Astrocyte (in vitro differentiated cells and primary cell): Measurements from ENCODE around the gene LIMS1. TPM values are rescaled to one million over a fixed set of nuclear protein-coding genes. Genes with fewer than 3 reads are reported as not detected.

Experiments
- DNase-seq: peaks from one replicate; pipeline ENCODE4 v3.0.0-alpha.2; 2010; ENCODE audit warnings: low read depth
- FAIRE-seq: peaks from 2 replicates; lab custom pipeline; 2011; peaks lifted over from hg19 to GRCh38; lab: Jason Lieb, UNC
- H2AFZ ChIP-seq: 2 replicates; pipeline ENCODE4 v1.6.0; 2012; ENCODE audit warnings: low read depth, low read length, inconsistent platforms
- H3K27ac ChIP-seq: 2 replicates; pipeline ENCODE4 v1.5.1; 2011; ENCODE audit warnings: low read depth, low read length, inconsistent platforms
- H3K27me3 ChIP-seq: 2 replicates; pipeline ENCODE4 v1.6.0; 2011; ENCODE audit warnings: low read length, inconsistent platforms; ENCODE audit not compliant: insufficient read depth
- H3K36me3 ChIP-seq: 2 replicates; pipeline ENCODE4 v1.5.1; 2011; ENCODE audit warnings: low read length, inconsistent platforms; ENCODE audit not compliant: insufficient read depth
- H3K4me1 ChIP-seq: 2 replicates; pipeline ENCODE4 v1.5.1; 2011; ENCODE audit warnings: low read length, inconsistent platforms; ENCODE audit not compliant: insufficient read depth
- H3K4me2 ChIP-seq: 2 replicates; pipeline ENCODE4 v1.6.0; 2012; ENCODE audit warnings: low read length, inconsistent platforms
- H3K4me3 ChIP-seq: 2 replicates; pipeline ENCODE4 v1.5.1; 2011; ENCODE audit warnings: low read depth, mild to moderate bottlenecking, low read length, inconsistent platforms; ENCODE audit not compliant: insufficient read depth
- H3K79me2 ChIP-seq: 2 replicates; pipeline ENCODE4 v1.6.0; 2012; ENCODE audit warnings: mild to moderate bottlenecking, low read length, inconsistent platforms; ENCODE audit not compliant: insufficient read depth
- H3K9ac ChIP-seq: 2 replicates; pipeline ENCODE4 v1.6.0; 2012; ENCODE audit warnings: mild to moderate bottlenecking, low read length, inconsistent platforms
- H3K9me3 ChIP-seq: 2 replicates; pipeline ENCODE4 v1.5.1; 2012; ENCODE audit warnings: low read depth, mild to moderate bottlenecking, low read length, inconsistent platforms; ENCODE audit not compliant: insufficient read depth
- H4K20me1 ChIP-seq: 2 replicates; pipeline ENCODE4 v1.6.0; 2012; ENCODE audit warnings: low read length, inconsistent platforms; ENCODE audit not compliant: insufficient read depth
- H3K27ac Mint-ChIP-seq: one replicate; pipeline ENCODE4 v1.8.0; 2021; ENCODE audit warnings: mild to moderate bottlenecking, mixed read lengths; ENCODE audit not compliant: unreplicated experiment
- H3K27me3 Mint-ChIP-seq: one replicate; pipeline ENCODE4 v1.8.0; 2021; ENCODE audit warnings: low read depth, mixed read lengths; ENCODE audit not compliant: unreplicated experiment
- H3K36me3 Mint-ChIP-seq: one replicate; pipeline ENCODE4 v1.8.0; 2021; ENCODE audit warnings: low read depth, mixed read lengths; ENCODE audit not compliant: unreplicated experiment
- H3K4me1 Mint-ChIP-seq: one replicate; pipeline ENCODE4 v1.8.0; 2021; ENCODE audit warnings: low read depth, mixed read lengths; ENCODE audit not compliant: unreplicated experiment
- H3K4me3 Mint-ChIP-seq: one replicate; pipeline ENCODE4 v1.8.0; 2021; ENCODE audit warnings: mild to moderate bottlenecking, moderate library complexity, mixed read lengths; ENCODE audit not compliant: unreplicated experiment
- H3K9me3 Mint-ChIP-seq: one replicate; pipeline ENCODE4 v1.8.0; 2021; ENCODE audit warnings: mild to moderate bottlenecking, mixed read lengths; ENCODE audit not compliant: unreplicated experiment
- EZH2 ChIP-seq: IDR thresholded peaks from 2 replicates; pipeline ENCODE4 v1.6.1; 2012; ENCODE audit warnings: mild to moderate bottlenecking, low read length, inconsistent platforms; ENCODE audit not compliant: insufficient read depth
- total RNA-seq: library from RNA; stranded (reverse); gene quantifications from 2 replicates; pipeline ENCODE4 v1.2.1, GENCODE V29; 2021
- TF ChIP-seq, protein P1 (sequence below): IDR thresholded peaks from 2 replicates; pipeline ENCODE4 v1.5.1; 2011; ENCODE audit warnings: low read depth, mild to moderate bottlenecking, inconsistent platforms, low read length, moderate library complexity; ENCODE audit not compliant: insufficient read depth

Gene LIMS1
- total RNA-seq, 1 donor from 2014 or later: 205 TPM

DNA sequence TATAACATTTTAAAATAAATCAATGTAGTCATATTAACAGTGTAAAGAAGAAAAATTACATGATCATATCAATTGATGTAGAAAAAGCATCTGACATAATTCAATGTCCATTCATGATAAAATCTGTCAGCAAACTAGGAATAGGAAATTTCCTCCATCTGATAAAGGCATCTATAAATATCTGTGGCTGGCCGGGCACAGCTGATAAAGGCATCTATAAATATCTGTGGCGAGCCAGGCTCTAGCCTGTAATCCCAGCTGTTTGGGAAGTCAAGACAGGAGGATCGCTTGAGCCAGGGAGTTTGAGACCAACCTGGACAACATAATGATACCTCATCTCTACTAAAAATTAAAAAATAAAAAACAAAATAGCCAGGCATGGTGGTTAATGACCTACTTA lies 166.9 kb downstream of the LIMS1 start:
- Histone ChIP-seq H3K9me3 (no peaks in the 10 kb centered on the region), H3K9ac (no peak overlapping the region), H3K27me3 (no peaks in the 10 kb centered on the region), H3K27ac (no peak overlapping the region), H3K79me2 (no peaks in the 10 kb centered on the region), H2AFZ (no peak overlapping the region), H3K4me2 (no peak overlapping the region), H3K4me3 (no peak overlapping the region), H4K20me1 (no peaks in the 10 kb centered on the region), H3K4me1 (no peaks in the 10 kb centered on the region), H3K36me3 (no peaks in the 10 kb centered on the region)
- Mint-ChIP-seq H3K27ac (no peak overlapping the region), H3K36me3 (peaks cover 18% of the 10 kb centered on the region), H3K27me3 (no peaks in the 10 kb centered on the region), H3K9me3 (no peaks in the 10 kb centered on the region), H3K4me1 (no peaks in the 10 kb centered on the region), H3K4me3 (no peak overlapping the region)
- TF ChIP-seq, protein P1, sequence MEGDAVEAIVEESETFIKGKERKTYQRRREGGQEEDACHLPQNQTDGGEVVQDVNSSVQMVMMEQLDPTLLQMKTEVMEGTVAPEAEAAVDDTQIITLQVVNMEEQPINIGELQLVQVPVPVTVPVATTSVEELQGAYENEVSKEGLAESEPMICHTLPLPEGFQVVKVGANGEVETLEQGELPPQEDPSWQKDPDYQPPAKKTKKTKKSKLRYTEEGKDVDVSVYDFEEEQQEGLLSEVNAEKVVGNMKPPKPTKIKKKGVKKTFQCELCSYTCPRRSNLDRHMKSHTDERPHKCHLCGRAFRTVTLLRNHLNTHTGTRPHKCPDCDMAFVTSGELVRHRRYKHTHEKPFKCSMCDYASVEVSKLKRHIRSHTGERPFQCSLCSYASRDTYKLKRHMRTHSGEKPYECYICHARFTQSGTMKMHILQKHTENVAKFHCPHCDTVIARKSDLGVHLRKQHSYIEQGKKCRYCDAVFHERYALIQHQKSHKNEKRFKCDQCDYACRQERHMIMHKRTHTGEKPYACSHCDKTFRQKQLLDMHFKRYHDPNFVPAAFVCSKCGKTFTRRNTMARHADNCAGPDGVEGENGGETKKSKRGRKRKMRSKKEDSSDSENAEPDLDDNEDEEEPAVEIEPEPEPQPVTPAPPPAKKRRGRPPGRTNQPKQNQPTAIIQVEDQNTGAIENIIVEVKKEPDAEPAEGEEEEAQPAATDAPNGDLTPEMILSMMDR: no peak
- TF ChIP-seq EZH2: no peak
- DNase-seq (no peak), FAIRE-seq (no peak)

DNA sequence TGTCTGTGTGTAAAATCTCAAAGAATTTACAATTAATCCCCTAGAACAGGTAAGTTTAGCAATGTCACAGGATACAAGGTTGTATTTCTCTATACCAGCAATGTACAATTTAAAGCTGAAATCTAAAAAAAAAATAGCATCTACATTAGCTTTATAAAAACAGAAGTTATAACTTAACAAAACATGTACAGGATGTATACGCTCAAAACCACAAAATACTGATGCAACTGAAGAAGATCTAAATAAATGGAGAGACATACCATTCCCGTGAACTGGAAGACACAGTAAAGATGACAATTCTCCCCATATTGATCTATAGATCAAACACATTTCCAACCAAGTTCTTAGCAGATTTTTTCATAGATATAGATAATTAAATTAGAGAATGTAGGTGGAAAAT lies 167.5 kb downstream of the LIMS1 start:
- Mint-ChIP-seq H3K4me1 (no peaks in the 10 kb centered on the region), H3K4me3 (no peak overlapping the region), H3K27me3 (no peaks in the 10 kb centered on the region), H3K9me3 (no peaks in the 10 kb centered on the region), H3K36me3 (peaks cover 16% of the 10 kb centered on the region), H3K27ac (no peak overlapping the region)
- Histone ChIP-seq H4K20me1 (no peaks in the 10 kb centered on the region), H3K4me2 (no peak overlapping the region), H3K27ac (no peak overlapping the region), H3K4me1 (no peaks in the 10 kb centered on the region), H2AFZ (no peak overlapping the region), H3K27me3 (no peaks in the 10 kb centered on the region), H3K9me3 (no peaks in the 10 kb centered on the region), H3K36me3 (no peaks in the 10 kb centered on the region), H3K4me3 (no peak overlapping the region), H3K9ac (no peak overlapping the region), H3K79me2 (no peaks in the 10 kb centered on the region)
- FAIRE-seq (no peak), DNase-seq (no peak)
- TF ChIP-seq, protein P1: no peak
- TF ChIP-seq EZH2: no peak

DNA sequence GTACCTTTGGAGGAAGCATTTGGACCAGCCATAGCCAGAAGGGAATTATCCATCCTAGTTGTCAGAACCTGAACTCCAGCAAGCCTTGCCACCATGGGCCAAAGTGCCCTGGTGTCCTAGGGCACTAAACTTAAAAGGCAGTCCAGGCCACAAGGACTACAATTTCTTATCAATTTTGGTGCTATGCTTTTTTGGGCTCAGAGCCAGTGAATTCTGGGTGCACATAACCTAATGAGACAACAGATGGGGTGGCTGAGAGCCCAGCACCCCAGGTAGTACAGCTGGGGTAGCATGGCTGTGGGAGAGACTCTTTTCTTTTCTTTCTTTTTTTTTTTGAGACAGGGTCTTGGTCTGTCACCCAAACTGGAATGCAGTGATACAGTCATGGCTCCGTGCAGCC lies 170.6 kb downstream of the LIMS1 start:
- FAIRE-seq (no peak), DNase-seq (no peak)
- Histone ChIP-seq H3K79me2 (no peaks in the 10 kb centered on the region), H3K4me1 (no peaks in the 10 kb centered on the region), H3K27ac (no peak overlapping the region), H3K4me3 (no peak overlapping the region), H3K9ac (no peak overlapping the region), H3K9me3 (no peaks in the 10 kb centered on the region), H2AFZ (no peak overlapping the region), H3K36me3 (no peaks in the 10 kb centered on the region), H3K27me3 (no peaks in the 10 kb centered on the region), H3K4me2 (no peak overlapping the region), H4K20me1 (no peaks in the 10 kb centered on the region)
- TF ChIP-seq EZH2: no peak
- TF ChIP-seq, protein P1: no peak
- H3K9me3 Mint-ChIP-seq: no peaks in the 10 kb centered on the region
- no peak overlapping the region for H3K4me3 Mint-ChIP-seq
- H3K36me3 Mint-ChIP-seq: peaks cover 14% of the 10 kb centered on the region
- no peak overlapping the region for H3K27ac Mint-ChIP-seq
- no peaks in the 10 kb centered on the region for H3K4me1 Mint-ChIP-seq
- H3K27me3 Mint-ChIP-seq: no peaks in the 10 kb centered on the region
